ENCODE measurements around the gene CC2D2A. TPM values are rescaled to one million over a fixed set of nuclear protein-coding genes. Genes with fewer than 3 reads are reported as not detected.

The CC2D2A gene
- total and polyA plus RNA-seq, 2 of the 13 experiments (the other 11 are each of a cell fraction or from before 2014, with no cell fraction given) = 4.2 to 7.2 TPM

DNA sequence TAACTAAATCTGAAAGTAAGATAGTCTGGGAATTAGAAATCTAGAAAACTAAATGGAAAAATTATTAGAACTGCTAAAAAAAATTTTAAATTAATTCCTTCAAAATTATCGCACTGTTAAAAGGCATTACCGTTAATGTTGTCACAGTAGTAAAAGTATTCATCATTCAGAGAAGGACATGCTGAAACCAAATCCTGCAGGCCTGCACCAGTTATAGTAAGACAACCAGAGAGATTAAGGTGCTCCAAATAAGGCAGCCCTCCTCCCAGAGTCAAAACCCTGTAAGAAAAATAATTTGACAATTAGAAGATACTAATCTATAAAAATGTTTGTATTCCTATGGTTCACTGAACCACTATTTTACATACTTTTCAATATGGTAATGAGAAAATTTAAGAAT is 142.5 kb downstream of the CC2D2A start:
- 99% methylated on average over 2 of the region's 2 CpGs for WGBS (ENCODE audit: low lambda C conversion rate)
- Histone ChIP-seq H3K27me3 (ENCODE audit: control insufficient read depth in 1 of 2, insufficient read depth in 2 of 2, low read length in 2 of 2) (no peaks in the 10 kb centered on the region), H3K4me1 (ENCODE audit: insufficient read depth, low read length) (no peaks in the 10 kb centered on the region), H3K4me2 (ENCODE audit: low read depth, low read length) (no peak overlapping the region), H3K4me3 (replicated peaks in 1 of 3; ENCODE audit: insufficient read depth in 1 of 3, low read depth in 2 of 3, low read length in 3 of 3) (no peak overlapping the region), H3K36me3 (replicated peaks in 1 of 2; ENCODE audit: control insufficient read depth in 1 of 2, insufficient read depth in 2 of 2, low read length in 2 of 2) (peaks cover 0 to 9% of the 10 kb centered on the region in 2 experiments; a peak in 2 of 5 replicates), H2AFZ (ENCODE audit: low read length) (no peak overlapping the region), H3K9me3 (ENCODE audit: low read length) (no peaks in the 10 kb centered on the region), H3K79me2 (ENCODE audit: insufficient read depth, low read length) (peaks cover 4% of the 10 kb centered on the region), H4K20me1 (ENCODE audit: insufficient read depth, low read length) (no peaks in the 10 kb centered on the region), H3K9ac (ENCODE audit: insufficient read depth, low read depth, low read length) (no peak overlapping the region), H3K27ac (ENCODE audit: extremely low read length, insufficient read depth, low read length) (no peak overlapping the region)
- ATAC-seq (no peak), FAIRE-seq (no peak), DNase-seq (ENCODE audit: low spot score) (no peak)
- ChIA-PET CTCF (ENCODE audit: low intra/inter-chr PET ratio, low total read pairs) (no interaction called here), POLR2A (no interaction called here)
- intact Hi-C loops (cut with micrococcal nuclease; ENCODE audit: unreplicated experiment) = no loop called here
- in situ Hi-C loops (cut with HindIII; ENCODE audit: extremely low pct_ligation_motif_present, low pct_unique_long_range_greater_than_20kb) = no loop called here
- BruUV-seq (replicated peaks) = no TSS peak
- TF ChIP-seq RFX5 (IDR thresholded peaks at IDR 0.05; ENCODE audit: low read depth, low read length) = no peak
- TF ChIP-seq TCF12 (IDR thresholded peaks at IDR 0.05) = no peak
- no peak for TF ChIP-seq TCF12 (CRISPR knock-in tag; IDR thresholded peaks at IDR 0.05)
- TF ChIP-seq PAWR (CRISPR knock-in tag; IDR thresholded peaks at IDR 0.05; ENCODE audit: borderline replicate concordance) = no peak
- TF ChIP-seq MEF2D (CRISPR knock-in tag; IDR thresholded peaks at IDR 0.05) = no peak
- no peak for TF ChIP-seq SP2 (CRISPR knock-in tag; IDR thresholded peaks at IDR 0.05)
- no peak for TF ChIP-seq KLF16 (CRISPR knock-in tag; IDR thresholded peaks at IDR 0.05)
- no peak for TF ChIP-seq FOXO1 (CRISPR knock-in tag; IDR thresholded peaks at IDR 0.05)
- TF ChIP-seq, protein P1, sequence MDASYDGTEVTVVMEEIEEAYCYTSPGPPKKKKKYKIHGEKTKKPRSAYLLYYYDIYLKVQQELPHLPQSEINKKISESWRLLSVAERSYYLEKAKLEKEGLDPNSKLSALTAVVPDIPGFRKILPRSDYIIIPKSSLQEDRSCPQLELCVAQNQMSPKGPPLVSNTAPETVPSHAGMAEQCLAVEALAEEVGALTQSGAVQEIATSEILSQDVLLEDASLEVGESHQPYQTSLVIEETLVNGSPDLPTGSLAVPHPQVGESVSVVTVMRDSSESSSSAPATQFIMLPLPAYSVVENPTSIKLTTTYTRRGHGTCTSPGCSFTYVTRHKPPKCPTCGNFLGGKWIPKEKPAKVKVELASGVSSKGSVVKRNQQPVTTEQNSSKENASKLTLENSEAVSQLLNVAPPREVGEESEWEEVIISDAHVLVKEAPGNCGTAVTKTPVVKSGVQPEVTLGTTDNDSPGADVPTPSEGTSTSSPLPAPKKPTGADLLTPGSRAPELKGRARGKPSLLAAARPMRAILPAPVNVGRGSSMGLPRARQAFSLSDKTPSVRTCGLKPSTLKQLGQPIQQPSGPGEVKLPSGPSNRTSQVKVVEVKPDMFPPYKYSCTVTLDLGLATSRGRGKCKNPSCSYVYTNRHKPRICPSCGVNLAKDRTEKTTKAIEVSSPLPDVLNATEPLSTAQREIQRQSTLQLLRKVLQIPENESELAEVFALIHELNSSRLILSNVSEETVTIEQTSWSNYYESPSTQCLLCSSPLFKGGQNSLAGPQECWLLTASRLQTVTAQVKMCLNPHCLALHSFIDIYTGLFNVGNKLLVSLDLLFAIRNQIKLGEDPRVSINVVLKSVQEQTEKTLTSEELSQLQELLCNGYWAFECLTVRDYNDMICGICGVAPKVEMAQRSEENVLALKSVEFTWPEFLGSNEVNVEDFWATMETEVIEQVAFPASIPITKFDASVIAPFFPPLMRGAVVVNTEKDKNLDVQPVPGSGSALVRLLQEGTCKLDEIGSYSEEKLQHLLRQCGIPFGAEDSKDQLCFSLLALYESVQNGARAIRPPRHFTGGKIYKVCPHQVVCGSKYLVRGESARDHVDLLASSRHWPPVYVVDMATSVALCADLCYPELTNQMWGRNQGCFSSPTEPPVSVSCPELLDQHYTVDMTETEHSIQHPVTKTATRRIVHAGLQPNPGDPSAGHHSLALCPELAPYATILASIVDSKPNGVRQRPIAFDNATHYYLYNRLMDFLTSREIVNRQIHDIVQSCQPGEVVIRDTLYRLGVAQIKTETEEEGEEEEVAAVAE (CRISPR knock-in tag; IDR thresholded peaks at IDR 0.05; ENCODE audit: borderline replicate concordance) = no peak
- no peak for TF ChIP-seq KMT2B (CRISPR knock-in tag; IDR thresholded peaks at IDR 0.05)
- no peak for TF ChIP-seq PHF20 (CRISPR knock-in tag; IDR thresholded peaks at IDR 0.05)
- no peak for TF ChIP-seq ZSCAN20 (CRISPR knock-in tag; IDR thresholded peaks at IDR 0.05; ENCODE audit: borderline replicate concordance)
- TF ChIP-seq SNRNP70 (IDR thresholded peaks at IDR 0.05; ENCODE audit: low read depth, low read length) = no peak
- TF ChIP-seq ZFP1 (CRISPR knock-in tag; IDR thresholded peaks at IDR 0.05) = no peak
- TF ChIP-seq, protein P2, sequence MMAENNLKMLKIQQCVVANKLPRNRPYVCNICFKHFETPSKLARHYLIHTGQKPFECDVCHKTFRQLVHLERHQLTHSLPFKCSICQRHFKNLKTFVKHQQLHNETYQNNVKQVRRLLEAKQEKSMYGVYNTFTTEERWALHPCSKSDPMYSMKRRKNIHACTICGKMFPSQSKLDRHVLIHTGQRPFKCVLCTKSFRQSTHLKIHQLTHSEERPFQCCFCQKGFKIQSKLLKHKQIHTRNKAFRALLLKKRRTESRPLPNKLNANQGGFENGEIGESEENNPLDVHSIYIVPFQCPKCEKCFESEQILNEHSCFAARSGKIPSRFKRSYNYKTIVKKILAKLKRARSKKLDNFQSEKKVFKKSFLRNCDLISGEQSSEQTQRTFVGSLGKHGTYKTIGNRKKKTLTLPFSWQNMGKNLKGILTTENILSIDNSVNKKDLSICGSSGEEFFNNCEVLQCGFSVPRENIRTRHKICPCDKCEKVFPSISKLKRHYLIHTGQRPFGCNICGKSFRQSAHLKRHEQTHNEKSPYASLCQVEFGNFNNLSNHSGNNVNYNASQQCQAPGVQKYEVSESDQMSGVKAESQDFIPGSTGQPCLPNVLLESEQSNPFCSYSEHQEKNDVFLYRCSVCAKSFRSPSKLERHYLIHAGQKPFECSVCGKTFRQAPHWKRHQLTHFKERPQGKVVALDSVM (CRISPR knock-in tag; IDR thresholded peaks at IDR 0.05) = no peak
- no peak for TF ChIP-seq ZNF562 (CRISPR knock-in tag; IDR thresholded peaks at IDR 0.05; ENCODE audit: borderline replicate concordance)
- TF ChIP-seq NR3C1 (CRISPR knock-in tag; IDR thresholded peaks at IDR 0.05) = no peak
- no peak for TF ChIP-seq NFIC (IDR thresholded peaks at IDR 0.05; ENCODE audit: low read length)
- no peak for TF ChIP-seq ESRRA (CRISPR knock-in tag; IDR thresholded peaks at IDR 0.05; ENCODE audit: low read depth)
- TF ChIP-seq, protein P3, sequence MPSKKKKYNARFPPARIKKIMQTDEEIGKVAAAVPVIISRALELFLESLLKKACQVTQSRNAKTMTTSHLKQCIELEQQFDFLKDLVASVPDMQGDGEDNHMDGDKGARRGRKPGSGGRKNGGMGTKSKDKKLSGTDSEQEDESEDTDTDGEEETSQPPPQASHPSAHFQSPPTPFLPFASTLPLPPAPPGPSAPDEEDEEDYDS (CRISPR knock-in tag; IDR thresholded peaks at IDR 0.05) = no peak
